ENCODE results near the gene SDK1. TPM values are rescaled to one million over a fixed set of nuclear protein-coding genes. Genes with fewer than 3 reads are reported as not detected.

Gene SDK1
- total RNA-seq, 1 donor, result 0.36 TPM

DNA sequence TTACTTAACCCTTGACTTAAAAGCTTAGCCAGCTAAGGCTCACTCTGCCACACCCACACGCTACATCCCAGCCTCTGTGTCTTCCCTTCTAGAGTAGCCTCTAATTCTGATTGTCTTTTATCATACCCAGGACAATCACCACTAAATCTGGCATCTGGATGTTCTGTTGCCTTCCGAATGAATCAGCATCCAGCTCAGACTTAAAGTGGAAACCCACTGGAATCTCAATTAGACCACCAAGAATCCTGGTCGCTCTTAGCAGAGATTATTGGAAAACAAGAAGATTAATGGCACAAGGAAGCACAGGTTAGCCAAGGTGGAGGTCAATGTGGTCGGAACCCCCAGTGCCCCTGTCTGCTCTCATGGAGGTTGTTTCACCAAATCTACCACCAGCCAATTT lies 976.9 kb downstream of the SDK1 start:
- Histone ChIP-seq H3K36me3 (ENCODE audit: insufficient read depth, low read length) (no peaks in the 10 kb centered on the region), H3K4me1 (ENCODE audit: insufficient read depth, low read length) (no peaks in the 10 kb centered on the region), H4K20me1 (ENCODE audit: insufficient read depth, low read length) (no peaks in the 10 kb centered on the region), H3K27me3 (ENCODE audit: insufficient read depth, low read length) (no peaks in the 10 kb centered on the region), H3K27ac (ENCODE audit: low read depth, low read length) (no peak overlapping the region), H3K9me3 (ENCODE audit: low read depth, low read length) (peaks cover 6% of the 10 kb centered on the region), H2AFZ (ENCODE audit: low read length) (no peak overlapping the region), H3K4me2 (ENCODE audit: insufficient read depth, low read length) (no peak overlapping the region), H3K4me3 (ENCODE audit: insufficient read depth, low read length) (no peak overlapping the region), H3K79me2 (ENCODE audit: insufficient read depth, low read length) (no peaks in the 10 kb centered on the region)
- no peak for DNase-seq (ENCODE audit: insufficient read length, low spot score, missing footprints)
- TF ChIP-seq, protein P1, sequence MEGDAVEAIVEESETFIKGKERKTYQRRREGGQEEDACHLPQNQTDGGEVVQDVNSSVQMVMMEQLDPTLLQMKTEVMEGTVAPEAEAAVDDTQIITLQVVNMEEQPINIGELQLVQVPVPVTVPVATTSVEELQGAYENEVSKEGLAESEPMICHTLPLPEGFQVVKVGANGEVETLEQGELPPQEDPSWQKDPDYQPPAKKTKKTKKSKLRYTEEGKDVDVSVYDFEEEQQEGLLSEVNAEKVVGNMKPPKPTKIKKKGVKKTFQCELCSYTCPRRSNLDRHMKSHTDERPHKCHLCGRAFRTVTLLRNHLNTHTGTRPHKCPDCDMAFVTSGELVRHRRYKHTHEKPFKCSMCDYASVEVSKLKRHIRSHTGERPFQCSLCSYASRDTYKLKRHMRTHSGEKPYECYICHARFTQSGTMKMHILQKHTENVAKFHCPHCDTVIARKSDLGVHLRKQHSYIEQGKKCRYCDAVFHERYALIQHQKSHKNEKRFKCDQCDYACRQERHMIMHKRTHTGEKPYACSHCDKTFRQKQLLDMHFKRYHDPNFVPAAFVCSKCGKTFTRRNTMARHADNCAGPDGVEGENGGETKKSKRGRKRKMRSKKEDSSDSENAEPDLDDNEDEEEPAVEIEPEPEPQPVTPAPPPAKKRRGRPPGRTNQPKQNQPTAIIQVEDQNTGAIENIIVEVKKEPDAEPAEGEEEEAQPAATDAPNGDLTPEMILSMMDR (IDR thresholded peaks at IDR 0.05; ENCODE audit: extremely low read depth, low read depth, low read length), result no peak

DNA sequence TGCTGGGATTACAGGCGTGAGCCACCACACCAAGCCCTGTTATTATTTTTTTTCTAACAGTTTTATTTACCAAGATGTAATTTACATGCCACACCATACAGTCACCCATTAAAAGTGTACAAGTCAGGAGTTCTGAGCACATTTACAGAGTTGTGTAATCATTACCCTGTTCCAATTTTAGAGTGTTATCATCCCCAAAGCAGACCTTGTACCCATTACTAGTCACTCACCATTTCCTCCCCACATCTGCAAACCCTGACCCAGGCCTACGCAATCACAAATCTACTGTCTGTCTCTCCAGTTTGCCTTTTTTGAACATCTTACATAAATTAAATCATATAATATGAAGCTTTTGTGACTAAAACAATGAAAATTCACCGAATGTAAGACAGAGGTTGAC lies 978.2 kb downstream of the SDK1 start:
- TF ChIP-seq, protein P1 (IDR thresholded peaks at IDR 0.05; ENCODE audit: extremely low read depth, low read depth, low read length), result no peak
- Histone ChIP-seq H2AFZ (ENCODE audit: low read length) (no peak overlapping the region), H3K4me3 (ENCODE audit: insufficient read depth, low read length) (no peak overlapping the region), H3K4me1 (ENCODE audit: insufficient read depth, low read length) (no peaks in the 10 kb centered on the region), H4K20me1 (ENCODE audit: insufficient read depth, low read length) (no peaks in the 10 kb centered on the region), H3K4me2 (ENCODE audit: insufficient read depth, low read length) (no peak overlapping the region), H3K9me3 (ENCODE audit: low read depth, low read length) (peaks cover 6% of the 10 kb centered on the region), H3K36me3 (ENCODE audit: insufficient read depth, low read length) (no peaks in the 10 kb centered on the region), H3K27me3 (ENCODE audit: insufficient read depth, low read length) (no peaks in the 10 kb centered on the region), H3K79me2 (ENCODE audit: insufficient read depth, low read length) (no peaks in the 10 kb centered on the region), H3K27ac (ENCODE audit: low read depth, low read length) (no peak overlapping the region)
- no peak for DNase-seq (ENCODE audit: insufficient read length, low spot score, missing footprints)

DNA sequence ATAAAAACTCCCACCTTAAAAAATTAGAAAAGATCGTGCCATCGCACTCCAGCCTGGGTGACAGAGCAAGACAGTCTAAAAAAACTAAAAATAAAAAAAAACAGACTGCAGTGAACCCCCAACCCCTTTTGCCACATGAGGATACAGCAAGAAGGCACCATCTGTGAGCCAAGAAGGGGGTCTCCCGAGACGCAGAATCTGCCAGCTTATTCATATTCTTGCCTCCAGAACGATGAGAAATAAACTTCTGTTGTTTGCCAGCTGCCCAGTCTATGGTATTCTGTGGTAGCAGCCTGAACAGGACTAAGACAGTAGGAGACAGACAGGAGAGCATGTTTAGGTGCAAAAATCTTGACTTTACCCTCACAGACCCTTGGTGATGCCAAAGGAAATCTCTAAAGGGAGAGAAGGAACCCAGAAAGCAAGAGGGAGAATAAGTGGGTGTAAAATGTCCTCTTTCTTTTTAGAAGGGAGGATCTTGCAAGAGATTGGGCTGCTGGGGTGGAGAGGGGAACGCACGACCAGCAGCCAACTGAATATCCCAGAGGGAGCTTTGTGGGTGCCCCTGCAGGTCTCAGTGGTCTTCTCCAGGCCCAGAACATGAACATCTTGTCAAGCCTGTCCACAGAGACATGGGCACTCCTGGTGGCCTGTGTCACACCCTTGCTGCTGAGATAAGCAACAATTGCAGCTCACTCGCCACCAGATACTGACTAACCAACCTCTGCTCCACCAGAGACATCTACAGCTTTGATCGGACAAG lies 980.4 kb downstream of the SDK1 start:
- Histone ChIP-seq H3K9me3 (ENCODE audit: low read depth, low read length) (peaks cover 6% of the 10 kb centered on the region), H3K27ac (ENCODE audit: low read depth, low read length) (no peak overlapping the region), H2AFZ (ENCODE audit: low read length) (no peak overlapping the region), H3K4me2 (ENCODE audit: insufficient read depth, low read length) (no peak overlapping the region), H3K79me2 (ENCODE audit: insufficient read depth, low read length) (no peaks in the 10 kb centered on the region), H3K36me3 (ENCODE audit: insufficient read depth, low read length) (no peaks in the 10 kb centered on the region), H4K20me1 (ENCODE audit: insufficient read depth, low read length) (no peaks in the 10 kb centered on the region), H3K27me3 (ENCODE audit: insufficient read depth, low read length) (no peaks in the 10 kb centered on the region), H3K4me1 (ENCODE audit: insufficient read depth, low read length) (no peaks in the 10 kb centered on the region), H3K4me3 (ENCODE audit: insufficient read depth, low read length) (no peak overlapping the region)
- TF ChIP-seq, protein P1 (IDR thresholded peaks at IDR 0.05; ENCODE audit: extremely low read depth, low read depth, low read length), result no peak
- DNase-seq (ENCODE audit: insufficient read length, low spot score, missing footprints), result no peak

DNA sequence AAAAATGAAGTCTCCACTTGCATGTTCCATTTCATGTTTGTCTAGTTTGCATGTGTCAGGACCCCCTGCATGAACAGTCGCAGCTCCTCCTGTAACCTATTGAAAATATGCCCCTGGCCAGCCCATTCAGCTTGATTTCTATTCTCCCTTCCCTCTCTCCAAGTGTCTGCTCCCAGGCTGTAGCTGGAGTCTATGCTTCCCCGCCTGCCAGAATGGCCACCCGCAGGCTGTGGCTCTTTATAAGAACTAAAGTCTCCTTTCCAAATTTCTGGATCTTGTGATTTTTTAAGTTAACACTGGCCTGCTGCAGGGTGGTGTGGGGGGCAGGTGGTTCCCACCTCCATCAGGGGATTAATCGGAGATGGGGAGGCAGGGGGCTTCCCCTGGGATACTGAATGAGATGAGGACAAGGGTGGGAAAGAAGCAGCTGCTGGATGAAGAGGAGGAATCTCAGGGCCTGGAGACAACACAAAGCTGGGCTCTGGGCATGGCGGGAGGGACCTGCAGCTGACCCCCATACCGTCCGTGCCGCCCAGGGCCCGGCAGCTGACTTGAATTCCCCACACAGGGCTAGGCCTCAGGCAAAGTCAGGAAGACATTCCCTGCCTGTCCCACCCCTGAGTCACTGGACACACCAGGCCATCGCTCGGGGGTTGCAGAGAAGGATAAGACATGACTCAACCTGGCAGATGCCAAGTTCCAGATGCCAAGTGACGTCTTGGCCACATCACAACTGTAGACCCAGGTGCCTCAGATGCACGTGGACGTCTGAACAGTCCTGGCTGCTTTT lies 981.6 kb downstream of the SDK1 start:
- Histone ChIP-seq H3K79me2 (ENCODE audit: insufficient read depth, low read length) (no peaks in the 10 kb centered on the region), H3K4me2 (ENCODE audit: insufficient read depth, low read length) (no peak overlapping the region), H3K4me3 (ENCODE audit: insufficient read depth, low read length) (no peak overlapping the region), H2AFZ (ENCODE audit: low read length) (no peak overlapping the region), H3K9me3 (ENCODE audit: low read depth, low read length) (peaks cover 6% of the 10 kb centered on the region), H3K27me3 (ENCODE audit: insufficient read depth, low read length) (no peaks in the 10 kb centered on the region), H3K36me3 (ENCODE audit: insufficient read depth, low read length) (no peaks in the 10 kb centered on the region), H4K20me1 (ENCODE audit: insufficient read depth, low read length) (no peaks in the 10 kb centered on the region), H3K27ac (ENCODE audit: low read depth, low read length) (no peak overlapping the region), H3K4me1 (ENCODE audit: insufficient read depth, low read length) (no peaks in the 10 kb centered on the region)
- TF ChIP-seq, protein P1 (IDR thresholded peaks at IDR 0.05; ENCODE audit: extremely low read depth, low read depth, low read length), result no peak
- DNase-seq (ENCODE audit: insufficient read length, low spot score, missing footprints), result no peak

Data from osteoblast (primary cell).